HL-60 (cell line): ENCODE data around the gene CDH22.

Experiments
- CTCF ChIP-seq: IDR thresholded peaks from one replicate; pipeline ENCODE4 v1.5.1; 2011; ENCODE audit warnings: low read length, control low read depth, inconsistent platforms; ENCODE audit not compliant: insufficient read depth
- GABPA ChIP-seq: IDR thresholded peaks from 2 replicates; pipeline ENCODE4 v1.6.1; 2012; ENCODE audit warnings: low read depth
- POLR2AphosphoS5 ChIP-seq: IDR thresholded peaks from 2 replicates; pipeline ENCODE4 v1.6.1; 2012; ENCODE audit warnings: low read depth
- REST ChIP-seq: IDR thresholded peaks from 2 replicates; pipeline ENCODE4 v1.6.1; 2012; ENCODE audit warnings: low read depth; ENCODE audit not compliant: insufficient replicate concordance

- TF ChIP-seq CTCF (no peak), POLR2AphosphoS5 (no peak), GABPA (no peak), REST (no peak)
Observed at GRCh38 chr20:46283426-46284039, 24.8 kb downstream of the CDH22 start.
